Endothelial cell (in vitro differentiated cells): ENCODE data around the gene POU2AF3. TPM values are rescaled to one million over a fixed set of nuclear protein-coding genes. Genes with fewer than 3 reads are reported as not detected.

Experiments used
- DNase-seq: peaks from one replicate; pipeline ENCODE4 v3.0.0; 2021; ENCODE audit warnings: low spot score
- H3K27ac Mint-ChIP-seq: one replicate; pipeline ENCODE4 v1.8.0; 2021; ENCODE audit warnings: mixed read lengths, inconsistent platforms; ENCODE audit not compliant: unreplicated experiment
- H3K27me3 Mint-ChIP-seq: one replicate; pipeline ENCODE4 v1.8.0; 2021; ENCODE audit warnings: mild to moderate bottlenecking, moderate library complexity, mixed read lengths, inconsistent platforms; ENCODE audit not compliant: unreplicated experiment
- H3K36me3 Mint-ChIP-seq: one replicate; pipeline ENCODE4 v1.8.0; 2021; ENCODE audit warnings: mild to moderate bottlenecking, low read depth, mixed read lengths, inconsistent platforms; ENCODE audit not compliant: unreplicated experiment
- H3K4me1 Mint-ChIP-seq: one replicate; pipeline ENCODE4 v1.8.0; 2021; ENCODE audit warnings: mild to moderate bottlenecking, mixed read lengths, inconsistent platforms; ENCODE audit not compliant: unreplicated experiment
- H3K4me3 Mint-ChIP-seq: one replicate; pipeline ENCODE4 v1.8.0; 2021; ENCODE audit warnings: mild to moderate bottlenecking, mixed read lengths, inconsistent platforms; ENCODE audit not compliant: unreplicated experiment
- H3K9me3 Mint-ChIP-seq: one replicate; pipeline ENCODE4 v1.8.0; 2021; ENCODE audit warnings: mixed read lengths, inconsistent platforms; ENCODE audit not compliant: unreplicated experiment
- CTCF ChIP-seq: fragments of 200-600 bp; sonication (generic); IDR thresholded peaks from one replicate; pipeline ENCODE4 v1.5.0; 2021; ENCODE audit warnings: antibody characterized with exemption; ENCODE audit not compliant: unreplicated experiment
- total RNA-seq: library from RNA; stranded (reverse); fragmentation: NEBNext Ultra II Directional; extraction: Animal tissue kit (Norgen Biotek cat#: 25700); gene quantifications from one replicate; pipeline ENCODE4 v1.2.1, GENCODE V29; 2021; ENCODE audit not compliant: unreplicated experiment

Gene POU2AF3
- total RNA-seq, 1 donor from 2014 or later, result 0.28 TPM

- DNase-seq, result no peak
- no peak for TF ChIP-seq CTCF
- no peaks in the 10 kb centered on the region for H3K9me3 Mint-ChIP-seq
- H3K4me3 Mint-ChIP-seq, result no peak overlapping the region
- H3K36me3 Mint-ChIP-seq, result no peaks in the 10 kb centered on the region
- H3K4me1 Mint-ChIP-seq, result peaks cover 5% of the 10 kb centered on the region
- peaks cover 1% of the 10 kb centered on the region for H3K27me3 Mint-ChIP-seq
- no peak overlapping the region for H3K27ac Mint-ChIP-seq
Observed at GRCh38 chr11:111350811-111351210, 52.5 kb downstream of the POU2AF3 start.

DNA sequence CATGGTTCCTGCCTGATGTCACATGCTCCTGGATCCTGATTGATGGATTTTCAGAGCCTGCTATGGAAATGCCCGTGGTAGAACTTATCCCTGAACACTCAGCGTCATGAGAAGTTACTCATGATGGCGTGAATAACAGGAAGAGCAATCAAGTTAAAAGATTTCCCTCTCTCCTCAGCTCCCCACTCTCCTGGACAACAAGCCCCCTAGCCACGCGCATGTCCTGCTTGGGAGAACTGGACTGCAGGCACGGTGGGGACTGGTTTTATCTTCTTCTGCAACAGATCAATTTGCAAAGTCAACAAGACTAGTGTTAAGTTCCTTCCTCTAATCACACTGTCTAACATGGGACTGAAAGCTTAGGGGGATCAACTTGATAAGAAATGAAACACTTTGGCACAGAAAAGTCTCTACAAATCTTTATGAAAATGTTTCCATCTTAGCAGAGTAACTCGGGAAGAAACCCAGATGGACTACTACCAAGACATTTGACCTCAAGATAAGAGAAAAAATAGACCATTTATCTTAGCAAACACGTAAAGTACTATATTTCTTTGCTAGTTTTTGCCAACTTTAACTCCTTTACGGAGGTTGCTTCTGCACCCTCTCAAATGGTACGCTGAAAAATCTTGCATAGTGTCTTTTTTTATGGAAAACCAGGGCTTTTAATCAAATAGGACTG lies 53.2 kb downstream of the POU2AF3 start:
- Mint-ChIP-seq H3K4me1 (peaks cover 5% of the 10 kb centered on the region), H3K27ac (no peak overlapping the region)

GRCh38 chr11:111352231-111352746 lies 53.9 kb downstream of the POU2AF3 start:
- Mint-ChIP-seq H3K27me3 (peaks cover 8% of the 10 kb centered on the region), H3K9me3 (no peaks in the 10 kb centered on the region)

More for the DNA sequence above, 53.2 kb downstream of the POU2AF3 start:
- Mint-ChIP-seq H3K9me3 (no peaks in the 10 kb centered on the region), H3K27me3 (peaks cover 1% of the 10 kb centered on the region), H3K4me3 (no peak overlapping the region), H3K36me3 (no peaks in the 10 kb centered on the region)
- no peak for TF ChIP-seq CTCF
- no peak for DNase-seq

DNA sequence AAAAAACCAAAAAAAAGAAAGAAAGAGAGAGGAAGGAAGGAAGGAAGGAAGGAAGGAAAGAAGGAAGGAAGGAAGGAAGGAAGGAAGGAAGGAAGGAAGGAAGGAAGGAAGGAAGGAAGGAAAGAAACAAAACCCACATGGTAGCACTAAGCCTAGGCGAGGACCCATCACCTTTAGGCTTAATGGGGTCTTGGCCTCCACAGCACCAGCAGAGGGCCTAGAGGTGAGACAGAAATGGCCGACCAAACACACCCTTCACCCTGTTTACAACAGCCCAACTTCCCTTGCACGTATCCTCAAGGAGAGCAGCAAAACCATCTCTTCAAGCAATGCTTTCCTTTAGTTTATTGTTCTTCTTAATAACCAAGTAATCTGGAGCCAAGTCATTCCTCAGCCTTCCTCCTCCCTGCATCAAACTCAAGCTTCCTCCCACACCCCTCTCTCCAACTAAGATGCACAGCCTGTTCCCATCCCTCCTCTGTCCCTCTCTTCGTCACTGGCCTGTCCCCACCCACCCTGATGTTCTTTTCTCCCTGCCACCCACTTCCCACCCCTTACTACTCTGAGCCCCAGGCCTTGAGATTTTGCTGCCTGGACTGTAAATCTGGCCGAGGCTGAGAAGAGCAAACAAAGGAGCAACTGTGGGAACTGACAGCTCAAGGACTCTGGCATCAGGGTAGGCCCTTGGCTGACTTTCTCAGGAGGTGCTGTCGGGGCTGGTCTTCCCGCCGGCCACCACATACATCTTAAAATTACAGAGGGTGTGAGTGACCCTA lies 54.8 kb downstream of the POU2AF3 start:
- no peak overlapping the region for H3K4me3 Mint-ChIP-seq
- no peak overlapping the region for H3K27ac Mint-ChIP-seq
- H3K36me3 Mint-ChIP-seq, result no peaks in the 10 kb centered on the region
- H3K27me3 Mint-ChIP-seq, result peaks cover 8% of the 10 kb centered on the region
- H3K4me1 Mint-ChIP-seq, result peaks cover 5% of the 10 kb centered on the region
- DNase-seq, result no peak
- no peak for TF ChIP-seq CTCF
- H3K9me3 Mint-ChIP-seq, result no peaks in the 10 kb centered on the region

More at GRCh38 chr11:111352231-111352746, 53.9 kb downstream of the POU2AF3 start:
- Mint-ChIP-seq H3K27ac (no peak overlapping the region), H3K36me3 (no peaks in the 10 kb centered on the region), H3K4me1 (peaks cover 5% of the 10 kb centered on the region), H3K4me3 (no peak overlapping the region)
- no peak for TF ChIP-seq CTCF
- no peak for DNase-seq
